PC-9 (cell line): ENCODE measurements around the gene COX7C.

Experiments
- CTCF ChIP-seq: fragments of 200-600 bp; sonication (generic); conservative IDR thresholded peaks from 2 replicates; pipeline ENCODE4 v1.6.1; 2017; ENCODE audit warnings: mixed run types, antibody characterized with exemption, mild to moderate bottlenecking, moderate library complexity
- EZH2 ChIP-seq: fragments of 200-600 bp; sonication (generic); IDR thresholded peaks from 2 replicates; pipeline ENCODE4 v1.8.0; 2017; ENCODE audit warnings: antibody characterized with exemption, low read depth

DNA sequence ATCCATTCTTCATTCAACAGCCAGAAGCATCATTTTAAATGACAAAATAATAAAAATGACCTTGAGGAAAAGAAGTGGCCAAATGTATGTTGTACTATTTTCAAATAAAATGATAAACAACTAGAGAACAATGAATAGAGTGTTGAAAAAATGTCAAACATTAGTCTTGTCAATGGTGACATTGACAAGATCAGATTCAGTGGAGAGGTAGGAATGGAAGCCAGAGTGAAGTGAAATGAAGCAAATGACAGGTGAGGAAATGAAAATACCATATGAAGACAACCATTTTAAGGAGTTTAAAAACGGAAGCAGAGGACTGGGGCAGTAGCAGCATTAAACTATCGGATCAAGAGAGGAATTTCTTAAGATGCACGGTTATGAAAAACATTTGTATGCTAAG, 38.2 kb upstream of the COX7C start:
- TF ChIP-seq CTCF (no peak), EZH2 (no peak)
